Adipocyte (in vitro differentiated cells): ENCODE data around the gene PTTG1IP.

ENCODE experiments used
- DNase-seq: peaks from one replicate; pipeline ENCODE4 v3.0.0-alpha.2; 2015; ENCODE audit warnings: low read depth
- H3K27me3 ChIP-seq: replicated peaks from 2 replicates; pipeline ENCODE4 v1.7.0; 2013; ENCODE audit warnings: mild to moderate bottlenecking, low read length, moderate library complexity; ENCODE audit not compliant: control insufficient read depth, insufficient read depth
- H3K36me3 ChIP-seq: 2 replicates; pipeline ENCODE4 v1.7.0; 2013; ENCODE audit warnings: low read length, mild to moderate bottlenecking, moderate library complexity; ENCODE audit not compliant: control insufficient read depth, insufficient read depth, severe bottlenecking
- H3K4me1 ChIP-seq: 2 replicates; pipeline ENCODE4 v1.7.0; 2013; ENCODE audit warnings: mild to moderate bottlenecking, low read length, moderate library complexity; ENCODE audit not compliant: control insufficient read depth, insufficient read depth
- H3K4me3 ChIP-seq: 2 replicates; pipeline ENCODE4 v1.7.0; 2013; ENCODE audit warnings: mild to moderate bottlenecking, low read length, moderate library complexity
- H3K9ac ChIP-seq: 2 replicates; pipeline ENCODE4 v1.7.0; 2013; ENCODE audit warnings: mild to moderate bottlenecking, low read length, moderate library complexity
- H3K9me3 ChIP-seq: 2 replicates; pipeline ENCODE4 v1.7.0; 2013; ENCODE audit warnings: mild to moderate bottlenecking, low read length, moderate library complexity; ENCODE audit not compliant: control insufficient read depth

PTTG1IP gene

DNA sequence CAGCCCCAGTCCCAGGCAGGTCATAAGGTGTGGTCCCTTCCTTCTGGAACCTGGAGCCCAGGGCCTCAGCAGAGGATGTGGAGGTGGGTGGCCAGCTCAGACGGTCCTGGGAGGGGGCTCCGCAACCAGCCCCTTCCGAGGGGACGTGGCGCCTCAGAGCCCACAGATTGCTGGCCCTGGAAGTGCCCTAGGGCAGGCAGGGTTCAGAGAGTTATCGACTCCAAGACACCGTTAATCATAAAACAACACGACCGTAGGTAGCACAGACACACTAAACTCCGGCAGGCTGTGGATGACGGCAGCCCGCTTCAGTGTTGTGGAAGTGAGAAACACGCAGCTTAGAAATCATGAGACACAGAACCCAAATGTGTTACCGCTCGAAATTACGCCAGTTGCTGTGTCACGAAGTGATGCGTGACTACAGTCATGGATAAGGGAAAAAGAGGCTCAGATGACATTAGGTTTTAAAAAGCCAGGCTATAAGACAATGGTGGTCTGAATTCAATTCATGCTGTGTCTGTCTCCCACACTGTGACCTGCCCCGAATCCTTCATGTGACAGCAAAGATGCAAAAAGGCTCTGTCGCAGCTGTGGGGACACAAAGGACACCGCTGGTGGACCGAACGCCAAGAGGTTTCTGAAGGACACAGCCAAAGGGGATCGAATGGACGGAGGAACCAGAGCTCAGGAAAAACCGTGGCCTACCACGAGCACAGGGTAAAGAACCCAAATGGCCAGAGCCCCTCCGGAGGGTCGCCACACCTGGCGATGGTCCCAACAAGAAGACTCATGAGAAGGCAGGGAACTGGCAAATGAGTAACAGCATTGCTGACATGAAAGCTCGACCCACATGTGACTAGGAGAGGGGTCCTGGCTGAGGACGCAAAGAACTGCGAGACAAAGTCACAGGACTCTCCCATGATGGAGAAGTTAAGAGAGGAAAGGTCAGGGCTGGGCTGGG is 53.9 kb downstream of the PTTG1IP start:
- Histone ChIP-seq H3K36me3 (no peaks in the 10 kb centered on the region), H3K27me3 (no peaks in the 10 kb centered on the region), H3K4me3 (no peak overlapping the region), H3K9me3 (peaks cover 33% of the 10 kb centered on the region), H3K9ac (no peak overlapping the region), H3K4me1 (peaks cover 23% of the 10 kb centered on the region)
- DNase-seq, result no peak

- Histone ChIP-seq H3K27me3 (no peaks in the 10 kb centered on the region), H3K4me3 (peak overlapping the region; percentile 78), H3K9me3 (peaks cover 31% of the 10 kb centered on the region), H3K4me1 (peaks cover 32% of the 10 kb centered on the region), H3K36me3 (no peaks in the 10 kb centered on the region), H3K9ac (peak overlapping the region; percentile 84)
- DNase-seq, result no peak
Observed at GRCh38 chr21:44818640-44819011, 54.9 kb downstream of the PTTG1IP start.

DNA sequence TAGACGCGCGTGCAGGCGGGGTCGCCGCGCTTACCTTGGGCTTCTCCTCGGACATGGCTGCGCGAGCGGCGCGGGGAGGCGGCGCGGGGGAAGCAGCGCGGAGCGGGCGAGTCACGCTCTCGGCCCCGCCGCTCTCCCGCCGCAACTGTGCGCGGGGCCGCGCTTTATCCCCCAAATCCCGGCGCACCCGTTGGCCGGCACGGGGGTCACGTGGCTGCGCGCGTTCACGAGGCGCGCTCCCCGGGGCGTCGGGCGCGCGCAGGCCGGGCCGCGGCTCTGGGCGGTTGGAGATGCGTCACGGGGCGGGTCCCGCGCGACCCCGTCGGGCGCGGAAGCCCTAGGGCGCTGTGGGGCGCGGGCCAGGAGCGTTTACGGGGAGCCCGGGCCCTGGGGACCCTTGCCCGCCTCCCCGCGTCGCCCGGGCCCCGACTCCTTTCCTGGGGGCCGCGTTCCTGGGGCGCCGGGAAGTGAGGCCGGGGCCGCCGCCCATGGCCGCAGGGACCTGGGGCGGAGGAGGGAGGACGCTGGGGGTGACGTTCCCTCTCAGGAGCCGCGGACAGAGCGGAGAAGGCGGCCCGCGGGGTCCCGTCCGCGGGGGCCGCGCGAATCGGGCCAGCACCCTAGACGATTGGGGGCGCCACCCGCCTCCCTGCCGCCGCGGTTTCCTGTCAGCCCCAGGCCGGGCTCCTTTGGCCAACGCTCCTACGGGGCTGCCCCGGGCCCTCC is 55.4 kb downstream of the PTTG1IP start, which contains the start of gene SUMO3:
Gene SUMO3 (minus strand): TSS at position 149 of the 726 bp plus-strand sequence. CDS start 94 bp downstream, at position 55.
- peaks cover 32% of the 10 kb centered on the region for H3K4me1 ChIP-seq
- peak; percentile 89 for DNase-seq
- H3K36me3 ChIP-seq, result no peaks in the 10 kb centered on the region
- H3K27me3 ChIP-seq, result no peaks in the 10 kb centered on the region
- peak within 1 kb of the TSS; percentile 87 for H3K9ac ChIP-seq
- H3K9me3 ChIP-seq, result peaks cover 25% of the 10 kb centered on the region
- peak within 1 kb of the TSS; percentile 89 for H3K4me3 ChIP-seq

- Histone ChIP-seq H3K4me3 (peak overlapping the region; percentile 89), H3K36me3 (no peaks in the 10 kb centered on the region), H3K9ac (peak overlapping the region; percentile 87), H3K27me3 (no peaks in the 10 kb centered on the region), H3K9me3 (peaks cover 20% of the 10 kb centered on the region), H3K4me1 (peaks cover 32% of the 10 kb centered on the region)
- peak; percentile 97 for DNase-seq
Observed at GRCh38 chr21:44817506-44817880, 56.0 kb downstream of the PTTG1IP start.

- Histone ChIP-seq H3K27me3 (no peaks in the 10 kb centered on the region), H3K4me3 (peak overlapping the region; percentile 89), H3K4me1 (peaks cover 32% of the 10 kb centered on the region), H3K9ac (peak overlapping the region; percentile 87), H3K36me3 (no peaks in the 10 kb centered on the region), H3K9me3 (peaks cover 14% of the 10 kb centered on the region)
- no peak for DNase-seq
Observed at GRCh38 chr21:44816761-44817505, 56.6 kb downstream of the PTTG1IP start.

DNA sequence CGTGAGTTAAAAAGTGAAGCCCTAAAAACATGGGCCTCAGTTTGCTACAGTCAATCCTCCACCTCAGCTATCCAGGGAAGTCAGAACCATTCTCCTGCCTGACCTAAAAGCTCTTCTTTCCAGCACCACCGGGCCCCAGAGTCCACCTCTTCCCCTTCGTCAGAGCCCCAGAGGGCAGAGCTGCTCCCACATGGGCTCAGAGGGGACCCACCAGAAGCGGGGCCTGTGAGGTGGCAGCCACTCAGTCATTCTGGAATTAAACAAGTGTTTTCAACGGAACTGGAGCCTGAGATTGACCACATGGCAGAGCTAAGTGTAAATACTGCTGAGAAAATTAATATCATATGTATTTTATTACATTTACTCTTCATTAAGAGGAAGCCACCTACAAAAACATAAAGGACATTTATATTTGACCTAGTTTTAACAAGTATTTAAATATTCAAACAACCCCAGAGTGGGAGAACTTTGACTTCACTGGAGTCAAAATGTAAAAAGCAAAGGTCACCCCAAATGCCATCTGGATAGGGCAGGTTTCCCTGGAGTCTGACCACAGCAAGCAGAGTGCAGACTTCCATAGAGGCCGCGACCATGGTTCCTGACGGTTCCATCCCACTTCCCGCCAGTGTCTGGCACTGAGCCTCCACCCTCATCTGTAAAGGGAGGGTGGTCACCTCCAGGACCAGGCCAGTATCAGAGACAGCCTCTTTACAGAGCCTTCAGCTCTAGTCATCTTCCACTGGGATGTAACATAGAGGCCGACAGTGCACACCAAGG is 57.5 kb downstream of the PTTG1IP start:
- Histone ChIP-seq H3K36me3 (peaks cover 4% of the 10 kb centered on the region), H3K4me1 (peaks cover 32% of the 10 kb centered on the region), H3K27me3 (no peaks in the 10 kb centered on the region), H3K4me3 (peak overlapping the region; percentile 6), H3K9ac (peak overlapping the region; percentile 22), H3K9me3 (peaks cover 9% of the 10 kb centered on the region)
- DNase-seq, result no peak

DNA sequence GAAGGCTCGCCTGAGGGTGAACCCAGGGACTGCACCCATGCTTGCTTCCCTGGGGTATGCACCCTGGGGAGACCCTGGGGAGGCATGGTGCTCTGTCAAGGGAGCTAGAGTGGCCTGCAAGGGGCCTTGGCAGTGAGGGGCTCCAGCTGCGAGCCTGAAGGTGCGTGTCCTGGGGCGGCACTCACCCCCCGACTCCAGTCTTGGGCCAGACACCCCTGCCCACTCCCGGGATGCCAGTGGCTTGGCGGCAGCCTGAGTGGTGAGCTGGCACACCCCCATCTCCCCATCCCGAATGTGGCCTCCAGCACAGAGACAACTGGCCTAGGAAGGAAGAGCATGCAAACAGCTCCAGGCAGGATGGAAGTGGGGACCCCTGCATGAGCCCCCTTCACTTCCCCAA is 58.3 kb downstream of the PTTG1IP start:
- peaks cover 32% of the 10 kb centered on the region for H3K4me1 ChIP-seq
- no peak for DNase-seq
- peaks cover 6% of the 10 kb centered on the region for H3K36me3 ChIP-seq
- H3K9me3 ChIP-seq, result peaks cover 9% of the 10 kb centered on the region
- peak overlapping the region; percentile 70 for H3K9ac ChIP-seq
- no peaks in the 10 kb centered on the region for H3K27me3 ChIP-seq
- peak overlapping the region; percentile 39 for H3K4me3 ChIP-seq

- Histone ChIP-seq H3K4me3 (peak overlapping the region; percentile 39), H3K4me1 (peaks cover 32% of the 10 kb centered on the region), H3K9ac (peak overlapping the region; percentile 70), H3K27me3 (no peaks in the 10 kb centered on the region), H3K36me3 (peaks cover 13% of the 10 kb centered on the region), H3K9me3 (peaks cover 4% of the 10 kb centered on the region)
- no peak for DNase-seq
Observed at GRCh38 chr21:44814498-44815023, 58.9 kb downstream of the PTTG1IP start.

DNA sequence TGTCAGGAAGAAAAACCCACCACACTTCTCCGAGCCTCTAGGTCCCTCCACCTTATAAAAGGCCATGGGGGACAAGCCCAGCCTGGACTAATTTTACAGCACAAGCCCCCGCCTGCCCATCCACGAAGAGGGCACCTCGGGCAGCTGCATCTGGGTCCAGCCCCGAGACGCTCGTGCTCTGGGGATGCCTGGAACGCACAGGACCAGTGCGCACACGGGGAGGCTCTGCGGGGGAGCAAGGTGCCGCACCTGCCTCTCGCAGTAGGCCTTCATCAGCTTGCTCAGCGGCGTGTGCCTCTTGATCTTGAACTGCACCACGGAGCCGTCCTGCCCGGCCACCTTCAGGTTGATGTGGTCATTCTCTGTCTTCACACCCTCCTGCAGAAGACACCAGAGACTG is 59.8 kb downstream of the PTTG1IP start:
- Histone ChIP-seq H3K36me3 (peaks cover 21% of the 10 kb centered on the region), H3K4me3 (no peak overlapping the region), H3K4me1 (peaks cover 32% of the 10 kb centered on the region), H3K27me3 (no peaks in the 10 kb centered on the region), H3K9me3 (no peaks in the 10 kb centered on the region), H3K9ac (peak overlapping the region; percentile 70)
- no peak for DNase-seq

DNA sequence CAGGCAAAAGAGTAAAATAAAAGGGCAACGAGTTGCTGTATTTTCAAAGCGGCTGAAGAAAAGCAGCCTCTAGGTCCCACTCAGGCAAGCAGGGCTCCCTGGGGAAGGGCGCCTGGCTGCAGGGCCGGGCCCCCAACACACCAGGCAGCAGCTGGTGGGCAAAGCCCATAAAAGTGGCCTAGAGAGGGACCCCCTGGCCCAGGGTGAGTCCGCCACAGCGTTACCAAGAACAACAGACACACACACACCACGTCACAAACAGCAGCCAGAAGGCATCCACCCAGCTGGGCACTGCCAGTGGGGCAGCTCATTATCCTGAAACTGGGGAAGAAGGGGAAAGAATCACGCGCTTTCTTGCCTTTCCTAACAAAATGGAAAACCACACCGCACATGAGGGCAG is 60.3 kb downstream of the PTTG1IP start:
- H3K36me3 ChIP-seq, result peaks cover 26% of the 10 kb centered on the region
- H3K4me3 ChIP-seq, result no peak overlapping the region
- no peak overlapping the region for H3K9ac ChIP-seq
- H3K4me1 ChIP-seq, result peaks cover 30% of the 10 kb centered on the region
- H3K27me3 ChIP-seq, result no peaks in the 10 kb centered on the region
- DNase-seq, result no peak
- H3K9me3 ChIP-seq, result no peaks in the 10 kb centered on the region
